Measurements from ENCODE around the gene RNF111. TPM values are rescaled to one million over a fixed set of nuclear protein-coding genes. Genes with fewer than 3 reads are reported as not detected.

The RNF111 gene
- total RNA-seq, 1 donor from 2014 or later, result 35.3 TPM

- Histone ChIP-seq H3K4me1 (no peaks in the 10 kb centered on the region), H3K36me3 (peaks cover 15% of the 10 kb centered on the region), H3K4me3 (no peak overlapping the region), H3K9me3 (no peaks in the 10 kb centered on the region), H3K27me3 (no peaks in the 10 kb centered on the region), H3K27ac (no peak overlapping the region)
- intact Hi-C loops (cut with DNase I), result no loop called here
- no peak for ATAC-seq
- no peak for DNase-seq
- no peak for TF ChIP-seq CTCF (IDR thresholded peaks at IDR 0.05)
These were observed 61.4 kb downstream of the RNF111 start for GRCh38 chr15:59048897-59049296.

DNA sequence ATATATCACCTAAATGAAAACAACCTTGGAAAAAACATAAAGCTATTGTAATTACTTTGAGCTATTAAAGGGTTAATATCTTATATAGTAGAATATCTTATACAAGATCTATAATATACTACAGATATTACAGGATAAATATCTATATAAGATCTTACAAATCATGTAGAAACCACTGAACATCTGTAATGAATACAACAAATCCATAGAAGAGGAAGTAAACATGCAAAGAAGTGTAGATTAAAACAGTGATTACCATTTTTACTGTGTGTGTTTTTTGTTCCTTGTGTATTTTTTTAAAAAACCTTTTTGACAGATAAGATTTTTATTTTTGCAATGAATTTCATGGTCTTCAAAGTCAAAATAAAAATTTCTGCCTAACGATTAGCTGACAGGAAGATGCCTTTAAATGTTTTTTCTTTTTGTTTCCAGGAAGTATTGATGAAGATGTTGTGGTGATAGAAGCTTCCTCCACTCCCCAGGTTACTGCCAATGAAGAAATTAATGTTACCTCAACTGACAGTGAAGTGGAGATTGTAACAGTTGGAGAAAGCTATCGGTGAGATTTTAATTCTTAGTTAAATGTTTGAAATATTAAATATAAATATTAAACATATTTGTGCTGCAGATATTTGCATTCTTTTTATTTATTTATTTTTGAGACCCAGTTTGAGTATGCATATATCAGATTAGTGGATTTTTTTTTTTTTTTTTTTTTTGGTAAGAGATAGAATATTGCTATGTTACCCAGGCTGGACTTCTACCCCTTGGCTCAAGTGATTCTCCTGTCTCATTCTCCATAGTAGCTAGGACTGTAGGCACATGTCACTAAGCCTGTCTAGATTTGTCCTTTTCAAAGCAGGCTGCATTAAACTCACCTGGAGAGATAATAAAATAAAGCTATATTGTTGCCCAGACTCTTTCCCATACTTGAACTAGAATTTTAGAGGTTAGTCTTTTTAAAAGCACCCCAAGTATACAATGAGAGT, 64.7 kb downstream of the RNF111 start:
- DNase-seq, result no peak
- Histone ChIP-seq H3K36me3 (peaks cover 47% of the 10 kb centered on the region), H3K9me3 (no peaks in the 10 kb centered on the region), H3K27ac (no peak overlapping the region), H3K27me3 (no peaks in the 10 kb centered on the region), H3K4me1 (no peaks in the 10 kb centered on the region), H3K4me3 (no peak overlapping the region)
- TF ChIP-seq CTCF (IDR thresholded peaks at IDR 0.05), result no peak
- ATAC-seq, result no peak
- intact Hi-C loops (cut with DNase I), result no loop called here

DNA sequence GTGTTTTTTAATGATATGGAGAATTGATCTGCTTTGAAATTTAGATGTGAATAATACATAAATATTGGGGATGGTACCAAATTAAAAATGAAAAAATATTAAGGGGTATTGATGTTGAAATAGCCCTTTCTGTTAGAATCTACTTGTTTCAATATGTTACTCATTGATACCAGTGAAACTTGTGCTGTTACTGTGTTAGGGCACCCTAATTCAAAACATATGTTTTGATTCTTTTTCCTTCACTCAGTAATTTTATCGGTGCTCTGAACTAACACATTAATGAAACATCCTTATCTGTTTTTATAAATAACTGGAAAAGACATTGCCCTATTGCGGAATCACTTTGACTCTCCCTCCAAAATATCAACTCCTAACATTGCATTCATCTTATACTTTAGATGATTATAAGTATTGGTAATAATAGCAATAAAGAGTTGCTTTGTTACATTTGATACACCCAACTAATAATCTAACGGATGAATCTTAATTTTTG, 65.5 kb downstream of the RNF111 start:
- Histone ChIP-seq H3K4me3 (no peak overlapping the region), H3K4me1 (no peaks in the 10 kb centered on the region), H3K27ac (no peak overlapping the region), H3K36me3 (peaks cover 55% of the 10 kb centered on the region), H3K9me3 (no peaks in the 10 kb centered on the region), H3K27me3 (no peaks in the 10 kb centered on the region)
- intact Hi-C loops (cut with DNase I), result no loop called here
- TF ChIP-seq CTCF (IDR thresholded peaks at IDR 0.05), result no peak
- no peak for DNase-seq
- ATAC-seq, result no peak

- H3K4me1 ChIP-seq, result no peaks in the 10 kb centered on the region
- peaks cover 61% of the 10 kb centered on the region for H3K36me3 ChIP-seq
These were observed 66.0 kb downstream of the RNF111 start for GRCh38 chr15:59053482-59053881.

GRCh38 chr15:59059076-59059597, 71.7 kb downstream of the RNF111 start:
- Histone ChIP-seq H3K9me3 (no peaks in the 10 kb centered on the region), H3K27me3 (no peaks in the 10 kb centered on the region), H3K36me3 (peaks cover 100% of the 10 kb centered on the region), H3K4me1 (no peaks in the 10 kb centered on the region), H3K4me3 (no peak overlapping the region), H3K27ac (no peak overlapping the region)
- TF ChIP-seq CTCF (IDR thresholded peaks at IDR 0.05), result no peak
- ATAC-seq (no peak), DNase-seq (no peak)
- intact Hi-C loops (cut with DNase I), result no loop called here

More at GRCh38 chr15:59053482-59053881, 66.0 kb downstream of the RNF111 start:
- ATAC-seq (no peak), DNase-seq (no peak)
- no peak overlapping the region for H3K27ac ChIP-seq
- H3K4me3 ChIP-seq, result no peak overlapping the region
- intact Hi-C loops (cut with DNase I), result no loop called here
- no peaks in the 10 kb centered on the region for H3K9me3 ChIP-seq
- no peaks in the 10 kb centered on the region for H3K27me3 ChIP-seq
- TF ChIP-seq CTCF (IDR thresholded peaks at IDR 0.05), result no peak

Data from upper lobe of right lung (tissue), 1 donor.